ENCODE data around the gene MTUS2.

Gene MTUS2

GRCh38 chr13:29457299-29457698, 637.2 kb downstream of the MTUS2 start:
- TF ChIP-seq CTCF (IDR thresholded peaks at IDR 0.05; ENCODE audit: control extremely low read depth, extremely low read depth, low read depth, missing control alignments) = no peak
- CTCF ChIA-PET = no interaction called here
- no peak for DNase-seq (ENCODE audit: extremely low spot score)
- POLR2A ChIA-PET = no interaction called here

- POLR2A ChIA-PET = no interaction called here
- DNase-seq (ENCODE audit: extremely low spot score) = no peak
- TF ChIP-seq CTCF (IDR thresholded peaks at IDR 0.05; ENCODE audit: control extremely low read depth, extremely low read depth, low read depth, missing control alignments) = no peak
- CTCF ChIA-PET = interaction anchor here (1.7 kb wide), 1 partner anchor 14 kb away, joined by 8 read pairs; no protein-coding TSS in a partner anchor
Observed at GRCh38 chr13:29458419-29458818, 638.3 kb downstream of the MTUS2 start.

GRCh38 chr13:29459813-29460355, 639.7 kb downstream of the MTUS2 start:
- no peak for DNase-seq (ENCODE audit: extremely low spot score)
- ChIA-PET POLR2A (no interaction called here), CTCF (interaction anchor here (1.0 to 1.7 kb wide), 2 partner anchors 12 to 13 kb away, joined by 3 to 8 read pairs; no protein-coding TSS in a partner anchor)

GRCh38 chr13:29464105-29464679, 644.1 kb downstream of the MTUS2 start:
- no peak for TF ChIP-seq CTCF (IDR thresholded peaks at IDR 0.05; ENCODE audit: control extremely low read depth, extremely low read depth, low read depth, missing control alignments)
- CTCF ChIA-PET = interaction anchor here (1.6 kb wide), 1 partner anchor 9 kb away, joined by 5 read pairs; no protein-coding TSS in a partner anchor
- no peak for DNase-seq (ENCODE audit: extremely low spot score)
- POLR2A ChIA-PET = no interaction called here

More at GRCh38 chr13:29459813-29460355, 639.7 kb downstream of the MTUS2 start:
- no peak for TF ChIP-seq CTCF (IDR thresholded peaks at IDR 0.05; ENCODE audit: control extremely low read depth, extremely low read depth, low read depth, missing control alignments)

GRCh38 chr13:29465741-29466293, 645.7 kb downstream of the MTUS2 start:
- ChIA-PET POLR2A (interaction anchor here (0.7 kb wide), 1 partner anchor 10 kb away, joined by 6 read pairs; no protein-coding TSS in a partner anchor), CTCF (interaction anchor here (0.8 kb wide), 1 partner anchor 43 kb away, joined by 3 read pairs; no protein-coding TSS in a partner anchor)
- no peak for TF ChIP-seq CTCF (IDR thresholded peaks at IDR 0.05; ENCODE audit: control extremely low read depth, extremely low read depth, low read depth, missing control alignments)
- no peak for DNase-seq (ENCODE audit: extremely low spot score)

- TF ChIP-seq CTCF (IDR thresholded peaks at IDR 0.05; ENCODE audit: control extremely low read depth, extremely low read depth, low read depth, missing control alignments) = no peak
- DNase-seq (ENCODE audit: extremely low spot score) = no peak
- ChIA-PET POLR2A (no interaction called here), CTCF (interaction anchor here (1.1 to 3.4 kb wide), 14 partner anchors 8 to 641 kb away, joined by 3 to 20 read pairs (median 4); no protein-coding TSS in a partner anchor)
Observed at GRCh38 chr13:29471551-29471950, 651.4 kb downstream of the MTUS2 start.

Measured in GM10248 (cell line).